Lung (tissue), 12 donors: ENCODE data around the gene EFNA1. TPM values are rescaled to one million over a fixed set of nuclear protein-coding genes. Genes with fewer than 3 reads are reported as not detected.

ENCODE experiments used
- ATAC-seq: fragments of 200-7000 bp; cut with Tn5 transposase; one replicate; pipeline ENCODE4 v1.9.1; 2020; ENCODE audit warnings: moderate number of reproducible peaks; ENCODE audit not compliant: insufficient read depth, low FRiP score
- DNase-seq, 3 donors: peaks; one replicate each; pipeline ENCODE4 v3.0.0-alpha.2; 2013 to 2017
- H3K27ac ChIP-seq, 2 donors: one replicate each; pipeline ENCODE4 v1.5.1; 2013; ENCODE audit warnings: mild to moderate bottlenecking in 2 of 2, moderate library complexity in 2 of 2, control low read depth in 1 of 2, inconsistent platforms in 1 of 2, low read depth in 1 of 2, low read length in 1 of 2
- H3K27me3 ChIP-seq, 3 donors: one replicate each; pipeline ENCODE4 v1.5.1; 2013; ENCODE audit warnings: low read length in 2 of 3; ENCODE audit not compliant: control insufficient read depth in 3 of 3, insufficient read depth in 3 of 3
- H3K36me3 ChIP-seq, 4 donors: one replicate each; pipeline ENCODE4 v1.5.1; 2013; ENCODE audit warnings: low read length in 4 of 4, mild to moderate bottlenecking in 1 of 4, moderate library complexity in 1 of 4; ENCODE audit not compliant: control insufficient read depth in 4 of 4, insufficient read depth in 4 of 4
- H3K4me1 ChIP-seq, 5 donors: one replicate each; pipeline ENCODE4 v1.5.1; 2013; ENCODE audit warnings: low read length in 5 of 5, mild to moderate bottlenecking in 2 of 5, moderate library complexity in 1 of 5; ENCODE audit not compliant: control insufficient read depth in 5 of 5, insufficient read depth in 5 of 5
- H3K4me3 ChIP-seq: one replicate; pipeline ENCODE4 v1.5.1; 2013; ENCODE audit warnings: mild to moderate bottlenecking, control low read depth, moderate library complexity
- H3K9ac ChIP-seq, 2 donors: one replicate each; pipeline ENCODE4 v1.5.1; 2013; ENCODE audit warnings: low read length in 2 of 2, control low read depth in 1 of 2; ENCODE audit not compliant: insufficient read depth in 1 of 2
- H3K9me3 ChIP-seq, 4 donors: one replicate each; pipeline ENCODE4 v1.5.1; 2013; ENCODE audit warnings: low read length in 3 of 4, mild to moderate bottlenecking in 1 of 4, moderate library complexity in 1 of 4; ENCODE audit not compliant: control insufficient read depth in 4 of 4, insufficient read depth in 3 of 4
- WGBS, 2 donors: extraction: QIAGEN DNeasy Blood & Tissue Kit; methylation state at CpG; one replicate each; pipeline ENCODE4 v1.1.7; 2013; 5-methylcytosine and 5-hydroxymethylcytosine counted together
- polyA plus RNA-seq, 2 donors: library from polyadenylated mRNA; stranded (reverse); fragments of 200-250 nt; gene quantifications; one replicate each; pipeline ENCODE4 v1.2.1, GENCODE V29; 2013
- total RNA-seq, 2 donors: library from RNA; depleted of rRNA in 1 of 2; stranded (reverse); fragments of >200 nt in 1 of 2; gene quantifications; one replicate each; pipeline ENCODE4 v1.2.1, GENCODE V29; 2014 to 2021
- TF ChIP-seq, protein P1 (sequence below): IDR thresholded peaks from 2 replicates; pipeline ENCODE4 v1.5.1; 2012; ENCODE audit warnings: mild to moderate bottlenecking; ENCODE audit errors: control extremely low read depth, extremely low read depth
- donor health status: control.
- donor health status: control.
- donor health status: Bipolar disorder and iron deficiency.
- donor health status: healthy.
- donor health status: DM: yes; HTN: yes; CAD: no.

EFNA1 gene
- total and polyA plus RNA-seq, 4 donors = 111 to 202 (median 168) TPM

DNA sequence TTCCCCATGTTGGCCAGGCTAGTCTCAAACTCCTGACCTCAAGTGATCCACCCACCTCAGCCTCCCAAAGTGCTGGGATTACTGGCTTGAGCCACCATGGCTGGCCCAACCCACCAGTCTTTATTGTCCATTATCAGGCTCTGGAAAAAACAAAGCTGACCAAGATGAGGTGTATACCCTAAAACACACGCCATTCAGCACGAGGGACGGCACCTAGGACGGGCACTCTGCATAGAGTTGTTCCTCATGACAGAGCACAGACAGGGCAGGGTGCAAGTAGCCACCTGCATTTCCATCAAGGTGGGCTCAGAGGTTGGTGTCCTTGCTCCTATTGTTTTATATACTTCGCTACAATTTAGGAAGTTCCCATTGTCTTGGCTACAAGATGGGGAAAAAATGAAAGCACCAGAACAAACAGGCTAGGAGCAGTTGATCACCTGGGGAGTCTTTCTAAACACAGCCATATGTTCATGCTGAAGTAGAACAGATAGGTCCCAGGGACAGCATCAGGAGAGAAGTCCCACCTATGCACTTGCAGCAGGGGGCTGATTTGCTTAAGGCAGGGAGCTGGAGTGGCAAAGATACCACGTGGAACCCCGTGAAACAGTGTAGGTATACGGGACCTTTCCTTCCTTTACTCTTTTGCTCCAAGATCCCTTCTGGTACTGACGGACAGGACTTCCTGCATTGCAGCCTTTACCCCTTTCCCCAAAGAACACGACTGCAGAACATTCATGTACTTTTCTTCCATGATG lies 41.0 kb downstream of the EFNA1 start:
- no peak overlapping the region for H3K9ac ChIP-seq
- H3K36me3 ChIP-seq = peaks cover 0 to 17% (median 8%) of the 10 kb centered on the region in 4 donors
- H3K9me3 ChIP-seq = no peaks in the 10 kb centered on the region
- no peak for ATAC-seq
- H3K4me3 ChIP-seq = no peak overlapping the region
- TF ChIP-seq, protein P1, sequence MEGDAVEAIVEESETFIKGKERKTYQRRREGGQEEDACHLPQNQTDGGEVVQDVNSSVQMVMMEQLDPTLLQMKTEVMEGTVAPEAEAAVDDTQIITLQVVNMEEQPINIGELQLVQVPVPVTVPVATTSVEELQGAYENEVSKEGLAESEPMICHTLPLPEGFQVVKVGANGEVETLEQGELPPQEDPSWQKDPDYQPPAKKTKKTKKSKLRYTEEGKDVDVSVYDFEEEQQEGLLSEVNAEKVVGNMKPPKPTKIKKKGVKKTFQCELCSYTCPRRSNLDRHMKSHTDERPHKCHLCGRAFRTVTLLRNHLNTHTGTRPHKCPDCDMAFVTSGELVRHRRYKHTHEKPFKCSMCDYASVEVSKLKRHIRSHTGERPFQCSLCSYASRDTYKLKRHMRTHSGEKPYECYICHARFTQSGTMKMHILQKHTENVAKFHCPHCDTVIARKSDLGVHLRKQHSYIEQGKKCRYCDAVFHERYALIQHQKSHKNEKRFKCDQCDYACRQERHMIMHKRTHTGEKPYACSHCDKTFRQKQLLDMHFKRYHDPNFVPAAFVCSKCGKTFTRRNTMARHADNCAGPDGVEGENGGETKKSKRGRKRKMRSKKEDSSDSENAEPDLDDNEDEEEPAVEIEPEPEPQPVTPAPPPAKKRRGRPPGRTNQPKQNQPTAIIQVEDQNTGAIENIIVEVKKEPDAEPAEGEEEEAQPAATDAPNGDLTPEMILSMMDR = no peak
- H3K27ac ChIP-seq = no peak overlapping the region
- peaks cover 0 to 33% (median 6%) of the 10 kb centered on the region in 5 donors for H3K4me1 ChIP-seq
- WGBS, 2 donors = 88 to 90% methylated on average over 10 of the region's 10 CpGs
- no peaks in the 10 kb centered on the region for H3K27me3 ChIP-seq
- no peak for DNase-seq

DNA sequence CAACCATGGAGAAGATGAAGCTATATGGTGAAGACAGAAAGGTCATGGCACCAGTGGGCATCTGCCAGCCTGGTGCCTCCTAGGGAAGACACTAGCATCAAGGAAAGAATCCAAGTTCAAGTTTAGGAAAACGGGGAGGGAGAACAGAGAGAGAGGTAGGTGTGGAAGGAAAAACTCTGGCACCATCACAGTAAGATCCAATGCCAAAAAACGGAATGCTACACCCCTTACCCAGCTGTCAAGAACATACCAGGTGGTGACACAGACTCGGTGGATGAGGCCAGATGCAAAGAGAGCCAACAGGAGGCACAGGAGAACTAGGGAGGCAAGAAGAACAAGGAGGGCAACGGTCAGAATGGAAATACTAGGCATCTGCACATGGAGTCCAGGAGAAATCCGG lies 41.9 kb downstream of the EFNA1 start:
- 79 to 93% methylated on average over 5 of the region's 5 CpGs for WGBS, 2 donors
- DNase-seq (no peak), ATAC-seq (no peak)
- Histone ChIP-seq H3K27me3 (no peaks in the 10 kb centered on the region), H3K36me3 (peaks cover 0 to 17% (median 8%) of the 10 kb centered on the region in 4 donors), H3K4me1 (peaks cover 0 to 39% (median 6%) of the 10 kb centered on the region in 5 donors), H3K9ac (no peak overlapping the region), H3K27ac (no peak overlapping the region), H3K9me3 (no peaks in the 10 kb centered on the region), H3K4me3 (no peak overlapping the region)
- TF ChIP-seq, protein P1 = no peak

DNA sequence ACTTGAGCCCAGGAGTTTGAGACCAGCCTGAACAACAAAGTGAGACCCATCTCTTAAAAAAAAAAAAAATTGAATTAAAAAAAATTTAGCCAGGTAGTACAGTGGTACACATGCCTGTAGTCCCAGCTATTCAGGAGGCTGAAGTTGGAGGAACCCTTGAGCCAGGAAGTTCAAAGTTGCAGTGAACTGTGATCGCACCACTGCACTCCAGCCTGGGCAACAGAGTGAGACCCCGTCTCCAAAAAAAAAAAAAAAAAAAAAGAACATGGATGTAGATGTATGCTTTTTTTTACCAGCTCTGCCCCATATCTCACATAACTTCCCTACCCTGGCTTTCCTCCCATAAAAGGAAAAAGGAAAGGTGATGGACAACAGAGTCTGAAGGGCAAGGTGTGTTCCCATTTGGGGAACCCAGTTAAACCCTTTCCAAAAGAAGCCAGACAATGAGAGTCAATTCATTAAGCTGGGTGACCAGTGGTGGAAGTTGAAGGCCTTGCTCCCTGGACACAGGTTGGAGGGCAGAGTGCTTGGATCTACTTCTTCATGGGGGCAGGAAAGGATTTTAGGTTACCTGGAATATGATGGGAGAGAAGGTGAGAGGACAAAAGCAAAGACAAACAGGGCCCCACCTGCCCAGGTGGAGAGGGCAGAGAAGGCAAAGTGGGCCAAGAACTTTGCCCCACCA lies 42.6 kb downstream of the EFNA1 start:
- no peak for ATAC-seq
- Histone ChIP-seq H3K4me1 (peaks cover 0 to 41% (median 8%) of the 10 kb centered on the region in 5 donors), H3K9ac (no peak overlapping the region), H3K4me3 (no peak overlapping the region), H3K27me3 (no peaks in the 10 kb centered on the region), H3K9me3 (no peaks in the 10 kb centered on the region), H3K27ac (no peak overlapping the region), H3K36me3 (peaks cover 0 to 17% (median 8%) of the 10 kb centered on the region in 4 donors)
- 90 to 99% methylated on average over 2 of the region's 2 CpGs for WGBS, 2 donors
- TF ChIP-seq, protein P1 = no peak
- DNase-seq = no peak
